ENCODE measurements around the gene COPS7A. TPM values are rescaled to one million over a fixed set of nuclear protein-coding genes. Genes with fewer than 3 reads are reported as not detected.

The COPS7A gene
- total RNA-seq, 1 donor from 2014 or later: 35.4 TPM

DNA sequence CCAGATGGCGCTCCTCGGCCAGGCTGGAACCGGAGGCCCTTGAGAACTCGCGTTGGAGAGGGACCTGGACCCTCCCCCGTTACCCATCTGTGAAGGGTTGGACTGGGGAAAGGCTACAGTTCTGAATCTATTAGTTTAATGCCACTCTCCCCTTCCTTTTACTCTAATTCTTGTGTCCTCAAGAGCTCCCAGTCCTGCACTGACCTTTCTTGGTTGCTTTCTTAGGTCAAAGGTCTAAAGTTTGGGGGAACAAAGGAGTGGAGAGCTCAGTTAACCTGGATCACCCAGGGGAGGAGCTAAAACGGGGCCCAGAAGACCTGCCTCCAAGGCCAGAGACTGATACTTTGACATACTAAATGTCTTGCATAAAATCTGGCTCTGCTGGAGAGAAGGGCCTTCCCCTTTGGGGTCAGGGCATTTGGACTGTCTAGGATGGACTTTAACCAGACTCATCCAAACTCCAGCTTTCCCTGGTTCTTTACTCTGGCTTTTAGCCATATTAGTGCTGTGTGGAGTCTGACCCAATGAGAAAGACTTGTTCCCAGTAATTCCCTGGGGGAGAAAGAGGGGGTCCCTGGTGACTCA lies 30.0 kb downstream of the COPS7A start:
- Histone ChIP-seq H3K4me1 (peaks cover 15% of the 10 kb centered on the region), H3K4me3 (peak overlapping the region; percentile 70 to 91), H3K27me3 (no peaks in the 10 kb centered on the region), H3K27ac (peak overlapping the region; percentile 100), H3K36me3 (peaks cover 0 to 25% of the 10 kb centered on the region in 2 donors), H3K9me3 (no peaks in the 10 kb centered on the region)
- intact Hi-C loops (cut with DNase I): loop anchor here (5.0 to 10.0 kb wide), 2 partner anchors 73 to 549 kb away; partner anchors contain the start of genes CD9 and P3H3
- DNase-seq (ENCODE audit: extremely low spot score in 2 of 2): no peak
- TF ChIP-seq POLR2A (IDR thresholded peaks at IDR 0.05) (no peak), POLR2AphosphoS5 (IDR thresholded peaks at IDR 0.05; ENCODE audit: insufficient read depth in 1 of 2, low read depth in 1 of 2) (no peak)
- TF ChIP-seq, protein P1, sequence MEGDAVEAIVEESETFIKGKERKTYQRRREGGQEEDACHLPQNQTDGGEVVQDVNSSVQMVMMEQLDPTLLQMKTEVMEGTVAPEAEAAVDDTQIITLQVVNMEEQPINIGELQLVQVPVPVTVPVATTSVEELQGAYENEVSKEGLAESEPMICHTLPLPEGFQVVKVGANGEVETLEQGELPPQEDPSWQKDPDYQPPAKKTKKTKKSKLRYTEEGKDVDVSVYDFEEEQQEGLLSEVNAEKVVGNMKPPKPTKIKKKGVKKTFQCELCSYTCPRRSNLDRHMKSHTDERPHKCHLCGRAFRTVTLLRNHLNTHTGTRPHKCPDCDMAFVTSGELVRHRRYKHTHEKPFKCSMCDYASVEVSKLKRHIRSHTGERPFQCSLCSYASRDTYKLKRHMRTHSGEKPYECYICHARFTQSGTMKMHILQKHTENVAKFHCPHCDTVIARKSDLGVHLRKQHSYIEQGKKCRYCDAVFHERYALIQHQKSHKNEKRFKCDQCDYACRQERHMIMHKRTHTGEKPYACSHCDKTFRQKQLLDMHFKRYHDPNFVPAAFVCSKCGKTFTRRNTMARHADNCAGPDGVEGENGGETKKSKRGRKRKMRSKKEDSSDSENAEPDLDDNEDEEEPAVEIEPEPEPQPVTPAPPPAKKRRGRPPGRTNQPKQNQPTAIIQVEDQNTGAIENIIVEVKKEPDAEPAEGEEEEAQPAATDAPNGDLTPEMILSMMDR (IDR thresholded peaks at IDR 0.05): peak in 2 of 3 experiments; percentile 77 to 97

DNA sequence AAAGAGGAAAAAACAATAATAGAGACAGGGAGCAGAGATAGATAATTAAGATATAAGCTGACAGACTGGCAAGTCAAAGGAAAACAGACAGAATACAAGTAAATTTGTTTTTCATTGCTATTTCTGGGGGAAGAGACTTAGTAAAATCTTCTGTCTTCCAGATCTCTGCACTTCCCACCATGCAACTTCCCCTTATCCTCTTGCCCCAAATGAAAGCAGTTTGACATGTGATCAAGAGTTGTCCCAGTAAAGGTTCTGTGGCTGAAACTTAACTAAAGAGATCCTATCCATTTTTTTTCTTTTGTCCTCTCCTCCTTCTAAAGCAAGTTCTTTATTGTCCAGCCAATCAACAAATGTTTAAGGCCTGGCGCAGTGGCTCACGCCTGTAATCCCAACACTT lies 30.6 kb downstream of the COPS7A start:
- no peak for TF ChIP-seq POLR2AphosphoS5 (IDR thresholded peaks at IDR 0.05; ENCODE audit: insufficient read depth in 1 of 2, low read depth in 1 of 2)
- no peak for TF ChIP-seq POLR2A (IDR thresholded peaks at IDR 0.05)
- TF ChIP-seq, protein P1 (IDR thresholded peaks at IDR 0.05): no peak
- no peaks in the 10 kb centered on the region for H3K9me3 ChIP-seq
- H3K4me3 ChIP-seq: no peak overlapping the region
- no peak for DNase-seq (ENCODE audit: extremely low spot score in 2 of 2)
- no peaks in the 10 kb centered on the region for H3K27me3 ChIP-seq
- peak overlapping the region; percentile 100 for H3K27ac ChIP-seq
- peaks cover 0 to 20% of the 10 kb centered on the region in 2 donors for H3K36me3 ChIP-seq
- intact Hi-C loops (cut with DNase I): loop anchor here (5.0 to 10.0 kb wide), 2 partner anchors 73 to 550 kb away; partner anchors contain the start of genes CD9 and P3H3
- H3K4me1 ChIP-seq: peaks cover 15% of the 10 kb centered on the region

DNA sequence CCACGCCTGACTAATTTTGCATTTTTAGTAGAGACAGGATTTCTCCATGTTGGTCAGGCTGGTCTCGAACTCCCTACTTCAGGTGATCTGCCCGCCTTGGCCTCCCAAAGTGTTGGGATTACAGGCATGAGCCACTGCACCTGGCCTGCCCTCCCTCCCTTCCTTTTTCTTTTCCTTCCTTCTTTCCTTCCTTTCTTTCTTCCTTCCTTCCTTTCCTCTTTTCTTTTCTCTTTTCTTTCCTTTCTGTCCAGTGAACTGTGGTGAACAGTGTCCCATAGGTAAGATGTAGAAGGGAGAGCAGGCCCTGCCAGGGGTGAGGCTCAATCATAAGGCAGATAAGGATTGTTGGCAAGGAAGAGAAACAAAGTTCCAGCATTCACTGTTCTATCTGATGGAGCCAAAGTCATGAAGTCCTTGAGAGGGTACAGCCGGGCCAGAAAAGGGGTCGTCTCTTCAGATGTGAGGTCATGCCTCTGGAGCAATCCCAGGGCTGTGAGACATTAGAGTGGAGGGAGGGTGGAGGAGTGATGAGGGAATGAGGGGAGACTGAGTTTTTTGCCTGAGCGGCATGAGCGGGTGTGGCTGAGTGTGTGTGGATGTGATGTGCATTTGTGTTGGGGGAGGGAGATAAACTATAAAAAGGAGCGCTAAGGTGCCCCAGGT lies 33.3 kb downstream of the COPS7A start:
- intact Hi-C loops (cut with DNase I): loop anchor here (10.0 kb wide), 1 partner anchor 552 kb away; the partner anchor contains the start of gene CD9
- Histone ChIP-seq H3K4me1 (peaks cover 5% of the 10 kb centered on the region), H3K36me3 (no peaks in the 10 kb centered on the region), H3K27ac (no peak overlapping the region), H3K4me3 (no peak overlapping the region), H3K27me3 (no peaks in the 10 kb centered on the region), H3K9me3 (no peaks in the 10 kb centered on the region)
- TF ChIP-seq, protein P1 (IDR thresholded peaks at IDR 0.05): no peak
- TF ChIP-seq POLR2AphosphoS5 (IDR thresholded peaks at IDR 0.05; ENCODE audit: insufficient read depth in 1 of 2, low read depth in 1 of 2) (no peak), POLR2A (IDR thresholded peaks at IDR 0.05) (no peak)
- no peak for DNase-seq (ENCODE audit: extremely low spot score in 2 of 2)

DNA sequence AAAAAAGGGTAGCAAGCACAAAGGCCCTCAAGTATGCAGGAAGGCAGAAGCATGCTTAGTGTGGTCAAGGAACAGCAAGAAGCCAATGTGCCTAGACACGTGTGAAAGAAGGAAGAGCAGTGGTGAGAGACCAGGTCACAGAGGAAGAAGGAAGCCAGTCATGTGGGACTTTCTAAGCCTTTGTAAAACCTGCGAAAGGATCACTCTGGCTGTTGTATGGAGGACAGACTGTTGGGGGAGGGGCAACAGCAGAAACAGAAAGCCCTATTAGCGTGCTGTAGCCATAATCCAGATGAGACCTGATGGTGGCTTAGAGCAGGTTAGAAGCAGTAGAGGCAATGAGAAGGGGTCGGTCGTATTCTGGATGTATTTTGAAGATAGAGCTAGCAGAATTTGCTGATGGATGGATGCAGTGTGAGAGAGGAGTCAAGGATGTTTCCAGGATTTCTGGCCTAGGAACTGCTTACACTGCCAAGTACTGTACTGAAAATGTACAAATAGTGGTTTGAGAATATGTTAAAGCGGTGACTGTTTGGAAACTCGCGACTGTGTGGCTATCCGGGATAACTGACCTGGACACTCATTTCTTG lies 34.8 kb downstream of the COPS7A start:
- no peaks in the 10 kb centered on the region for H3K36me3 ChIP-seq
- H3K27ac ChIP-seq: no peak overlapping the region
- H3K4me3 ChIP-seq: no peak overlapping the region
- TF ChIP-seq, protein P1 (IDR thresholded peaks at IDR 0.05): no peak
- TF ChIP-seq POLR2AphosphoS5 (IDR thresholded peaks at IDR 0.05; ENCODE audit: insufficient read depth in 1 of 2, low read depth in 1 of 2): no peak
- no peak for TF ChIP-seq POLR2A (IDR thresholded peaks at IDR 0.05)
- no peaks in the 10 kb centered on the region for H3K27me3 ChIP-seq
- H3K4me1 ChIP-seq: peaks cover 9% of the 10 kb centered on the region
- no peaks in the 10 kb centered on the region for H3K9me3 ChIP-seq
- no peak for DNase-seq (ENCODE audit: extremely low spot score in 2 of 2)
- intact Hi-C loops (cut with DNase I): loop anchor here (10.0 kb wide), 1 partner anchor 554 kb away; the partner anchor contains the start of gene CD9
